NCI-H1694 (cell line): ENCODE results near the gene SUMO1.

Source experiments
- DNase-seq: peaks from one replicate; lab custom pipeline; 2025; lab: John Stamatoyannopoulos, UW

SUMO1 gene

GRCh38 chr2:202201220-202202160 is 36.9 kb downstream of the SUMO1 start:
- no peak for DNase-seq

GRCh38 chr2:202196727-202197126 is 41.7 kb downstream of the SUMO1 start:
- no peak for DNase-seq

GRCh38 chr2:202194418-202194817 is 44.0 kb downstream of the SUMO1 start:
- no peak for DNase-seq

- no peak for DNase-seq
Observed at GRCh38 chr2:202193881-202194353, 44.5 kb downstream of the SUMO1 start.

GRCh38 chr2:202193305-202193704 is 45.1 kb downstream of the SUMO1 start:
- DNase-seq, result no peak

- DNase-seq, result no peak
Observed at GRCh38 chr2:202187570-202187969, 50.8 kb downstream of the SUMO1 start.

GRCh38 chr2:202186641-202187202 is 51.7 kb downstream of the SUMO1 start:
- no peak for DNase-seq

- peak; percentile 4 for DNase-seq
Observed at GRCh38 chr2:202185156-202185555, 53.2 kb downstream of the SUMO1 start.

- no peak for DNase-seq
Observed at GRCh38 chr2:202184557-202184956, 53.8 kb downstream of the SUMO1 start.

- DNase-seq, result peak; percentile 76
Observed at GRCh38 chr2:202178346-202178958, 59.9 kb downstream of the SUMO1 start.

- no peak for DNase-seq
Observed at GRCh38 chr2:202172439-202173211, 65.8 kb downstream of the SUMO1 start.

GRCh38 chr2:202171241-202171825 is 67.1 kb downstream of the SUMO1 start:
- no peak for DNase-seq

- no peak for DNase-seq
Observed at GRCh38 chr2:202169832-202170424, 68.5 kb downstream of the SUMO1 start.

- no peak for DNase-seq
Observed at GRCh38 chr2:202169131-202169530, 69.3 kb downstream of the SUMO1 start.

GRCh38 chr2:202165945-202166344 is 72.5 kb downstream of the SUMO1 start:
- no peak for DNase-seq

- no peak for DNase-seq
Observed at GRCh38 chr2:202165208-202165607, 73.2 kb downstream of the SUMO1 start.

- DNase-seq, result no peak
Observed at GRCh38 chr2:202164411-202164810, 74.0 kb downstream of the SUMO1 start.

GRCh38 chr2:202161151-202161835 is 77.1 kb downstream of the SUMO1 start:
- DNase-seq, result peak; percentile 79

- DNase-seq, result peak; percentile 12
Observed at GRCh38 chr2:202158796-202159195, 79.6 kb downstream of the SUMO1 start.

GRCh38 chr2:202157211-202157990 is 81.0 kb downstream of the SUMO1 start:
- no peak for DNase-seq
